H9 (cell line): ENCODE results near the gene C16orf90. TPM values are rescaled to one million over a fixed set of nuclear protein-coding genes. Genes with fewer than 3 reads are reported as not detected.

ENCODE experiments used
- DNase-seq: peaks from one replicate; pipeline ENCODE4 v3.0.0-alpha.2; 2017
- H2AFZ ChIP-seq: one replicate; pipeline ENCODE4 v1.6.1; 2013; ENCODE audit warnings: mild to moderate bottlenecking, low read length, control low read depth, moderate library complexity
- H2AK5ac ChIP-seq: 2 replicates; pipeline ENCODE4 v1.6.1; 2013; ENCODE audit warnings: low read length, control low read depth, mixed read lengths; ENCODE audit not compliant: insufficient read length
- H2BK120ac ChIP-seq: one replicate; pipeline ENCODE4 v1.6.1; 2013; ENCODE audit warnings: low read depth, mild to moderate bottlenecking, low read length, control low read depth, inconsistent platforms; ENCODE audit not compliant: poor library complexity, severe bottlenecking
- H2BK12ac ChIP-seq: 2 replicates; pipeline ENCODE4 v1.6.1; 2013; ENCODE audit warnings: low read length, control low read depth, mixed read lengths, low read depth; ENCODE audit not compliant: insufficient read length
- H2BK15ac ChIP-seq: 2 replicates; pipeline ENCODE4 v1.6.1; 2013; ENCODE audit warnings: low read depth, low read length, control low read depth
- H2BK20ac ChIP-seq: one replicate; pipeline ENCODE4 v1.6.1; 2013; ENCODE audit warnings: low read depth, mild to moderate bottlenecking, low read length, control low read depth, inconsistent platforms; ENCODE audit not compliant: poor library complexity, severe bottlenecking
- H2BK5ac ChIP-seq: 2 replicates; pipeline ENCODE4 v1.6.1; 2013; ENCODE audit warnings: low read length, control low read depth, mixed read lengths; ENCODE audit not compliant: insufficient read length
- H3K14ac ChIP-seq: 2 replicates; pipeline ENCODE4 v1.6.1; 2013; ENCODE audit warnings: low read length, control low read depth; ENCODE audit not compliant: insufficient read depth
- H3K18ac ChIP-seq: 2 replicates; pipeline ENCODE4 v1.6.1; 2013; ENCODE audit warnings: low read depth, mild to moderate bottlenecking, mixed read lengths, low read length, control low read depth; ENCODE audit not compliant: insufficient read length
- H3K23ac ChIP-seq: 2 replicates; pipeline ENCODE4 v1.6.1; 2013; ENCODE audit warnings: low read length, control low read depth, mixed read lengths, low read depth; ENCODE audit not compliant: insufficient read length
- H3K23me2 ChIP-seq: 2 replicates; pipeline ENCODE4 v1.6.1; 2013; ENCODE audit warnings: low read depth, mild to moderate bottlenecking, mixed read lengths, low read length, control low read depth; ENCODE audit not compliant: insufficient read length, poor library complexity, severe bottlenecking
- H3K27ac ChIP-seq: 2 replicates; pipeline ENCODE4 v1.5.1; 2013; ENCODE audit warnings: low read length, control low read depth, mixed read lengths, low read depth; ENCODE audit not compliant: insufficient read length
- H3K27me3 ChIP-seq: 2 replicates; pipeline ENCODE4 v1.6.1; 2013; ENCODE audit warnings: low read length, control low read depth, inconsistent platforms; ENCODE audit not compliant: insufficient read depth
- H3K4ac ChIP-seq: 2 replicates; pipeline ENCODE4 v1.6.1; 2013; ENCODE audit warnings: low read depth, mild to moderate bottlenecking, control low read depth, inconsistent platforms, low read length, moderate library complexity
- H3K4me1 ChIP-seq: 2 replicates; pipeline ENCODE4 v1.6.1; 2013; ENCODE audit warnings: low read length, control low read depth, inconsistent platforms; ENCODE audit not compliant: insufficient read depth
- H3K4me2 ChIP-seq: 2 replicates; pipeline ENCODE4 v1.6.1; 2013; ENCODE audit warnings: low read length, control low read depth, mixed read lengths; ENCODE audit not compliant: insufficient read length, insufficient read depth
- H3K56ac ChIP-seq: 2 replicates; pipeline ENCODE4 v1.6.1; 2013; ENCODE audit warnings: low read depth, mild to moderate bottlenecking, mixed read lengths, low read length, control low read depth; ENCODE audit not compliant: insufficient read length
- H3K79me1 ChIP-seq: 2 replicates; pipeline ENCODE4 v1.6.1; 2013; ENCODE audit warnings: low read depth, mild to moderate bottlenecking, moderate library complexity, low read length, control low read depth, inconsistent platforms; ENCODE audit not compliant: insufficient read depth, poor library complexity, severe bottlenecking
- H3K79me2 ChIP-seq: 2 replicates; pipeline ENCODE4 v1.6.1; 2013; ENCODE audit warnings: low read length, control low read depth, inconsistent platforms; ENCODE audit not compliant: insufficient read depth
- H3K9ac ChIP-seq: 2 replicates; pipeline ENCODE4 v1.6.1; 2013; ENCODE audit warnings: low read length, control low read depth, mixed read lengths; ENCODE audit not compliant: insufficient read length; ENCODE audit errors: extremely low read depth
- H3K9me3 ChIP-seq: one replicate; pipeline ENCODE4 v1.6.1; 2013; ENCODE audit warnings: low read depth, low read length, inconsistent platforms; ENCODE audit not compliant: control insufficient read depth
- H3T11ph ChIP-seq: one replicate; pipeline ENCODE4 v1.6.1; 2013; ENCODE audit warnings: mild to moderate bottlenecking, low read length, control low read depth, inconsistent platforms
- H4K20me1 ChIP-seq: one replicate; pipeline ENCODE4 v1.6.1; 2013; ENCODE audit not compliant: control insufficient read depth, insufficient read length, insufficient read depth
- H4K5ac ChIP-seq: 2 replicates; pipeline ENCODE4 v1.6.1; 2013; ENCODE audit warnings: low read depth, mild to moderate bottlenecking, mixed read lengths, low read length, control low read depth; ENCODE audit not compliant: insufficient read length
- H4K8ac ChIP-seq: replicated peaks from 2 replicates; pipeline ENCODE4 v1.6.1; 2013; ENCODE audit warnings: low read length, control low read depth, mixed read lengths, low read depth; ENCODE audit not compliant: insufficient read length
- H4K91ac ChIP-seq: 2 replicates; pipeline ENCODE4 v1.6.1; 2013; ENCODE audit warnings: low read depth, mild to moderate bottlenecking, moderate library complexity, mixed read lengths, low read length, control low read depth; ENCODE audit not compliant: insufficient read length
- H3K27ac Mint-ChIP-seq, 3 experiments: 2 replicates in 2 of 3; 3 replicates in 1 of 3; pipeline ENCODE4 v1.8.0; 2020 to 2021; ENCODE audit warnings: mixed read lengths in 3 of 3, mild to moderate bottlenecking in 1 of 3, moderate library complexity in 1 of 3
- H3K27me3 Mint-ChIP-seq: 2 replicates; pipeline ENCODE4 v1.8.0; 2021; ENCODE audit warnings: low read depth, mild to moderate bottlenecking, moderate library complexity, mixed read lengths
- H3K36me3 Mint-ChIP-seq, 3 experiments: 2 replicates in 2 of 3; 3 replicates in 1 of 3; pipeline ENCODE4 v1.8.0; 2020 to 2021; ENCODE audit warnings: low read depth in 3 of 3, mixed read lengths in 3 of 3; ENCODE audit not compliant: insufficient read depth in 1 of 3
- H3K4me1 Mint-ChIP-seq, 2 experiments: 2 replicates each; pipeline ENCODE4 v1.8.0; 2020; ENCODE audit warnings: mixed read lengths in 2 of 2
- H3K4me3 Mint-ChIP-seq, 2 experiments: 2 replicates in 1 of 2; 3 replicates in 1 of 2; pipeline ENCODE4 v1.8.0; 2020 to 2021; ENCODE audit warnings: mild to moderate bottlenecking in 2 of 2, mixed read lengths in 2 of 2, moderate library complexity in 1 of 2
- H3K9me3 Mint-ChIP-seq, 2 experiments: 2 replicates in 1 of 2; 3 replicates in 1 of 2; pipeline ENCODE4 v1.8.0; 2020; ENCODE audit warnings: mild to moderate bottlenecking in 2 of 2, mixed read lengths in 2 of 2, moderate library complexity in 1 of 2
- WGBS: extraction: QIAGEN DNeasy Blood & Tissue Kit; methylation state at CpG from one replicate; pipeline ENCODE4 v1.1.7; 2013; ENCODE audit warnings: missing lambda C conversion rate, low lambda C conversion rate, mixed read lengths; ENCODE audit not compliant: insufficient read length; ENCODE audit errors: extremely low coverage; 5-methylcytosine and 5-hydroxymethylcytosine counted together
- total RNA-seq: library from RNA; stranded (reverse); gene quantifications from 2 replicates; pipeline ENCODE4 v1.2.1, GENCODE V29; 2021
- TF ChIP-seq, protein P1 (sequence below): fragments of 200-600 bp; sonication (generic); conservative IDR thresholded peaks from 3 replicates; pipeline ENCODE4 v1.8.0; 2021; ENCODE audit warnings: antibody characterized with exemption, mild to moderate bottlenecking

The C16orf90 gene
- total RNA-seq, 1 experiment from 2014 or later = not detected

- Histone ChIP-seq H3K27me3 (no peaks in the 10 kb centered on the region), H3K14ac (no peak overlapping the region), H3K4me2 (no peak overlapping the region), H2BK5ac (no peak overlapping the region), H3K79me2 (no peaks in the 10 kb centered on the region), H4K8ac (no peak overlapping the region), H3K18ac (no peak overlapping the region), H3K9me3 (no peaks in the 10 kb centered on the region), H2BK120ac (no peak overlapping the region), H2AFZ (no peak overlapping the region), H2BK15ac (no peak overlapping the region), H3K79me1 (no peaks in the 10 kb centered on the region), H3K23ac (no peak overlapping the region), H2AK5ac (no peak overlapping the region), H3K4ac (no peak overlapping the region), H3K9ac (no peak overlapping the region), H3K4me1 (no peaks in the 10 kb centered on the region), H3T11ph (no peak overlapping the region), H3K23me2 (no peaks in the 10 kb centered on the region), H3K56ac (no peak overlapping the region), H2BK12ac (no peak overlapping the region), H4K91ac (no peak overlapping the region), H3K27ac (no peak overlapping the region), H4K20me1 (no peaks in the 10 kb centered on the region), H4K5ac (no peak overlapping the region), H2BK20ac (no peak overlapping the region)
- Mint-ChIP-seq H3K27me3 (no peaks in the 10 kb centered on the region), H3K36me3 (peaks cover 5 to 9% (median 9%) of the 10 kb centered on the region in 3 experiments; a peak in 6 of 7 replicates), H3K4me3 (no peak overlapping the region), H3K4me1 (peaks cover 17 to 20% of the 10 kb centered on the region in 2 experiments), H3K9me3 (no peaks in the 10 kb centered on the region), H3K27ac (no peak overlapping the region)
- TF ChIP-seq, protein P1, sequence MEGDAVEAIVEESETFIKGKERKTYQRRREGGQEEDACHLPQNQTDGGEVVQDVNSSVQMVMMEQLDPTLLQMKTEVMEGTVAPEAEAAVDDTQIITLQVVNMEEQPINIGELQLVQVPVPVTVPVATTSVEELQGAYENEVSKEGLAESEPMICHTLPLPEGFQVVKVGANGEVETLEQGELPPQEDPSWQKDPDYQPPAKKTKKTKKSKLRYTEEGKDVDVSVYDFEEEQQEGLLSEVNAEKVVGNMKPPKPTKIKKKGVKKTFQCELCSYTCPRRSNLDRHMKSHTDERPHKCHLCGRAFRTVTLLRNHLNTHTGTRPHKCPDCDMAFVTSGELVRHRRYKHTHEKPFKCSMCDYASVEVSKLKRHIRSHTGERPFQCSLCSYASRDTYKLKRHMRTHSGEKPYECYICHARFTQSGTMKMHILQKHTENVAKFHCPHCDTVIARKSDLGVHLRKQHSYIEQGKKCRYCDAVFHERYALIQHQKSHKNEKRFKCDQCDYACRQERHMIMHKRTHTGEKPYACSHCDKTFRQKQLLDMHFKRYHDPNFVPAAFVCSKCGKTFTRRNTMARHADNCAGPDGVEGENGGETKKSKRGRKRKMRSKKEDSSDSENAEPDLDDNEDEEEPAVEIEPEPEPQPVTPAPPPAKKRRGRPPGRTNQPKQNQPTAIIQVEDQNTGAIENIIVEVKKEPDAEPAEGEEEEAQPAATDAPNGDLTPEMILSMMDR = no peak
- WGBS = no CpG with 5 or more reads among the region's 4 CpGs
- DNase-seq = no peak
Measured at GRCh38 chr16:3538222-3538621, 42.9 kb upstream of the C16orf90 start.
